Measurements from ENCODE around the gene SYNPO2L. TPM values are rescaled to one million over a fixed set of nuclear protein-coding genes. Genes with fewer than 3 reads are reported as not detected.

SYNPO2L gene
- total and polyA plus RNA-seq, 2 experiments from 2014 or later = not detected

DNA sequence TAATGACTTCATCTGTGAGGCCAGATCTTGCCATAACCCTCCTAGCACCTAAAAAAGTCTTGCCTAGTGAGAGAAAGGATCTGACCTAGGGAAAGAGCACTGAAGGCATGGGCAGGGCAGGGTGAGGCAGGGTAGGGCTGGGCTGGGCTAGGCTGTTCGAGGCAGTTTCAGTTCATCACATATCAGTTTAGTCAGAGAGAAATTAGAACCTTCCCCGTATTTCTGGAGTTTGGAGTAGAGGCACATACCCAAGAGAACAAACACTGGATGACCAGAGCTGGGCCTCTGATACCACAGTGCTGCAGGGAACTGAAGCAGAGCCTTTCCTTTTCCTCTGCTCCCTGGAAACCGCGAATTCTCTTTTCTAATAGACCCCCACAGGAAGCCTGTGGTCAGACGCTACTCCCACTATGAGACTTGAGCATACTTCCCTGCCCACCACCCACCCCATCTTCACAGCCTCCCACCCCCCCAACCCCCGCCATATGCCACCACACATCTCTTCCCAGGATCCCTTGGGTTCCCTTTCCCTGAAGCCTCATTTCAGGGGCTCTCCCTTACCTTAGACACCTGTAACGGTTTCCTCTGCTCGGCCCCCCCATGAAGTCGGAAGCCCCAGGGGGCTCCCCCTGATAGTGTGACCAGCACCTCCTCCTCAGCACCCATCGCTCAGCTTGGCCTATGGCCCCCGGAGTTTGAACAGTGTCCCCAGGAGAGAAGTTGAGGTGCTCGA, 406 bp downstream of the SYNPO2L start:
- no peak for DNase-seq (ENCODE audit: low spot score)
- Histone ChIP-seq H3K27me3 (no peaks in the 10 kb centered on the region), H3K4me3 (no peak overlapping the region), H3K79me2 (no peaks in the 10 kb centered on the region), H3K36me3 (replicated peaks; ENCODE audit: insufficient read depth, low read depth) (no peaks in the 10 kb centered on the region), H3K4me1 (ENCODE audit: insufficient read depth) (no peaks in the 10 kb centered on the region), H4K20me1 (ENCODE audit: insufficient read depth, poor library complexity, severe bottlenecking) (no peaks in the 10 kb centered on the region), H3K9me3 (ENCODE audit: low read depth) (no peaks in the 10 kb centered on the region), H3K9me2 (replicated peaks; ENCODE audit: insufficient read depth) (no peaks in the 10 kb centered on the region), H3K4me2 (no peak overlapping the region), H2AFZ (no peak overlapping the region), H3K27ac (no peak overlapping the region)
- TF ChIP-seq EZH2 (IDR thresholded peaks at IDR 0.05; ENCODE audit: borderline replicate concordance) (no peak), EZH2phosphoT487 (IDR thresholded peaks at IDR 0.05; ENCODE audit: low read depth, severe bottlenecking, unreplicated experiment) (no peak)
- TF ChIP-seq, protein P1, sequence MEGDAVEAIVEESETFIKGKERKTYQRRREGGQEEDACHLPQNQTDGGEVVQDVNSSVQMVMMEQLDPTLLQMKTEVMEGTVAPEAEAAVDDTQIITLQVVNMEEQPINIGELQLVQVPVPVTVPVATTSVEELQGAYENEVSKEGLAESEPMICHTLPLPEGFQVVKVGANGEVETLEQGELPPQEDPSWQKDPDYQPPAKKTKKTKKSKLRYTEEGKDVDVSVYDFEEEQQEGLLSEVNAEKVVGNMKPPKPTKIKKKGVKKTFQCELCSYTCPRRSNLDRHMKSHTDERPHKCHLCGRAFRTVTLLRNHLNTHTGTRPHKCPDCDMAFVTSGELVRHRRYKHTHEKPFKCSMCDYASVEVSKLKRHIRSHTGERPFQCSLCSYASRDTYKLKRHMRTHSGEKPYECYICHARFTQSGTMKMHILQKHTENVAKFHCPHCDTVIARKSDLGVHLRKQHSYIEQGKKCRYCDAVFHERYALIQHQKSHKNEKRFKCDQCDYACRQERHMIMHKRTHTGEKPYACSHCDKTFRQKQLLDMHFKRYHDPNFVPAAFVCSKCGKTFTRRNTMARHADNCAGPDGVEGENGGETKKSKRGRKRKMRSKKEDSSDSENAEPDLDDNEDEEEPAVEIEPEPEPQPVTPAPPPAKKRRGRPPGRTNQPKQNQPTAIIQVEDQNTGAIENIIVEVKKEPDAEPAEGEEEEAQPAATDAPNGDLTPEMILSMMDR (IDR thresholded peaks at IDR 0.05; ENCODE audit: poor library complexity) = no peak
- 92% methylated on average over 11 of the region's 12 CpGs for WGBS (ENCODE audit: low lambda C conversion rate, missing lambda C conversion rate)

DNA sequence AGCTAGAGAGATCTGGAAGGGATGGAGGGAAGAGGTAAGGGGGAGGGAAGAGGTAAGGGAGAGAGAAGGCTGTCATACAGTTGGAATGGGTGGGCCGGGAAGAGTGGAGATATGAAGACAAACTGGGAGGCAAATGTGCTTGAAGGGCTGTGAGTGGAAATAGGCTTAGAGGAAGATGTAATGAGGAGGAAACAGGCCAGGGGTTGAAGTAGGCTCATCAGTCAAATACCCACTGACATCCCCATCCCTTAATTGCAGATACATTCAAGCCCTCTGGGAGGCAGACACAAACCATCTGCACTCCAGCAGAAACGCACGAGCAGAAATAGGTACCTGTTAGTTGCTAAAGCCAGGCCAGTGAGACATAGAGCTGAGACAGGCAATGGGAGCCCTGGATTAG, 2.1 kb downstream of the SYNPO2L start:
- no peaks in the 10 kb centered on the region for H3K79me2 ChIP-seq
- H3K9me3 ChIP-seq (ENCODE audit: low read depth) = no peaks in the 10 kb centered on the region
- no peak overlapping the region for H2AFZ ChIP-seq
- no peak overlapping the region for H3K4me3 ChIP-seq
- H3K27me3 ChIP-seq = no peaks in the 10 kb centered on the region
- no peaks in the 10 kb centered on the region for H3K36me3 ChIP-seq (replicated peaks; ENCODE audit: insufficient read depth, low read depth)
- no peaks in the 10 kb centered on the region for H3K9me2 ChIP-seq (replicated peaks; ENCODE audit: insufficient read depth)
- no peaks in the 10 kb centered on the region for H4K20me1 ChIP-seq (ENCODE audit: insufficient read depth, poor library complexity, severe bottlenecking)
- H3K27ac ChIP-seq = no peak overlapping the region
- H3K4me2 ChIP-seq = no peak overlapping the region
- H3K4me1 ChIP-seq (ENCODE audit: insufficient read depth) = no peaks in the 10 kb centered on the region
- WGBS (ENCODE audit: low lambda C conversion rate, missing lambda C conversion rate) = 53% methylated on average over 3 of the region's 3 CpGs
- no peak for DNase-seq (ENCODE audit: low spot score)
- TF ChIP-seq EZH2 (IDR thresholded peaks at IDR 0.05; ENCODE audit: borderline replicate concordance) = no peak
- no peak for TF ChIP-seq EZH2phosphoT487 (IDR thresholded peaks at IDR 0.05; ENCODE audit: low read depth, severe bottlenecking, unreplicated experiment)
- TF ChIP-seq, protein P1 (IDR thresholded peaks at IDR 0.05; ENCODE audit: poor library complexity) = peak; percentile 17

DNA sequence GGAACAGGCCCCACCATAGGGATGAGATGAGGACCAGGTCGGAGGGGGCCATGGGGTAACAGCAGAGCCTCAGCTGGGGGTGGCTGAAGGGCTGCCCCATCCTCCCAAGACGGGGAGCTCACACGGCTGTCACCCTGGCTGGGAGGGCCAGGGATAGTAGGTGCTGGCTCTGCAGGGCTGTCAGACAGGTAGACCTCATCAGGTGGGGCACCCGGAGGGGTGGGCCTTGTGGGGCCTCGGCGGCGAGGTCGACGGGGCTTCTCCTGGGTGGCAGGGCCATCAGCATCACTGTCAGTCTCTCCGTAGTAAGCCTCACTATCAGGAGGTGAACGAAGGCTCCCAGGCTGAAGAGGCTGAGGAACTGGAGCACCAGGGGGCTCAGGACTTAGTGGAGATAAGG, 2.6 kb downstream of the SYNPO2L start:
- Histone ChIP-seq H3K9me3 (ENCODE audit: low read depth) (no peaks in the 10 kb centered on the region), H3K9me2 (replicated peaks; ENCODE audit: insufficient read depth) (no peaks in the 10 kb centered on the region), H3K27ac (no peak overlapping the region), H2AFZ (no peak overlapping the region), H3K36me3 (replicated peaks; ENCODE audit: insufficient read depth, low read depth) (no peaks in the 10 kb centered on the region), H3K79me2 (no peaks in the 10 kb centered on the region), H3K4me3 (no peak overlapping the region), H3K27me3 (no peaks in the 10 kb centered on the region), H3K4me1 (ENCODE audit: insufficient read depth) (peaks cover 5% of the 10 kb centered on the region), H4K20me1 (ENCODE audit: insufficient read depth, poor library complexity, severe bottlenecking) (no peaks in the 10 kb centered on the region), H3K4me2 (no peak overlapping the region)
- TF ChIP-seq EZH2 (IDR thresholded peaks at IDR 0.05; ENCODE audit: borderline replicate concordance) (no peak), EZH2phosphoT487 (IDR thresholded peaks at IDR 0.05; ENCODE audit: low read depth, severe bottlenecking, unreplicated experiment) (no peak)
- WGBS (ENCODE audit: low lambda C conversion rate, missing lambda C conversion rate) = 91% methylated on average over 7 of the region's 11 CpGs
- DNase-seq (ENCODE audit: low spot score) = no peak

DNA sequence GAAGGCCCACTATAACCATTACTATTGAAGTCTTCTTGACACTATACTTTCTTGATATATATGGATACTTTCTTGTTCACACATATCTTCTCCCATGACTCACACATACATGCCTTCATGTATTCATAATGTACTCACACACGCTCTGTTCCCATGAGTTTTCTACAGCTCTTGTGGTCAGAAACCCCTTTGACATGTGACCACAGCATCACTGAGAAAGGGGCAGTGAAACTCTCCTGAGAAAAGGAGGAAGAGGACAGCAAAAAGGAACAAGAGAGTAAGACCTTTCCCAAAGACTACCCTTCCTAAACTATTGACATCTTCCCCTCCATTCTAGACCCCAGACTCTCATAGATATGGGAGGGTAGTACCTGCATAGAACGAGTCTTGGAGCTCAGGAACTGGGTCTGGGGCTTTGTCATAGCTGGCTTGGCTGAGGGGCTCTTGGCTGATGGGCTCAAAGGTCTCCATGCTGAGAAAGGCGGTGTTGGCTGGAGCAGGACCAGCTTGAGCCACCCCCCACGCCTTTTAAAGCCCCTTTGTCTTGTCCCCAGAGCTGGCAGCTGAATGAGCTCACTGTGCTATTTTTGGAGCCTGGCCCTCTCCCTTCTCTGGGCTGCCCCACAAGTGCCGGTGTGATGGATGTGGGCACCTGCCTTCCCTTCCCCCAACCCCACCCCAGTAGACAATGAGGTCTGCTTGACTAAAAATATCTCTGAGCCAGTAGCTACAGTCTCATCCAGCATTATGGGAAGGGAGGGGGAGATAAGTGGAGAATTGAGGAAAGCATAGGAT, 5.1 kb downstream of the SYNPO2L start:
- WGBS (ENCODE audit: low lambda C conversion rate, missing lambda C conversion rate) = 89% methylated on average over 5 of the region's 5 CpGs
- Histone ChIP-seq H4K20me1 (ENCODE audit: insufficient read depth, poor library complexity, severe bottlenecking) (no peaks in the 10 kb centered on the region), H3K36me3 (replicated peaks; ENCODE audit: insufficient read depth, low read depth) (no peaks in the 10 kb centered on the region), H2AFZ (no peak overlapping the region), H3K27me3 (no peaks in the 10 kb centered on the region), H3K4me1 (ENCODE audit: insufficient read depth) (peaks cover 10% of the 10 kb centered on the region), H3K27ac (no peak overlapping the region), H3K4me3 (no peak overlapping the region), H3K79me2 (no peaks in the 10 kb centered on the region), H3K9me3 (ENCODE audit: low read depth) (no peaks in the 10 kb centered on the region), H3K4me2 (no peak overlapping the region), H3K9me2 (replicated peaks; ENCODE audit: insufficient read depth) (no peaks in the 10 kb centered on the region)
- no peak for DNase-seq (ENCODE audit: low spot score)
- TF ChIP-seq, protein P1 (IDR thresholded peaks at IDR 0.05; ENCODE audit: poor library complexity) = no peak
- TF ChIP-seq EZH2 (IDR thresholded peaks at IDR 0.05; ENCODE audit: borderline replicate concordance) = no peak

All from hepatocyte (in vitro differentiated cells).